B cell (primary cell): ENCODE results near the gene MROH2A. TPM values are rescaled to one million over a fixed set of nuclear protein-coding genes. Genes with fewer than 3 reads are reported as not detected.

ENCODE experiments used
- ATAC-seq: fragments of 200-7000 bp; cut with Tn5 transposase; one replicate; pipeline ENCODE4 v1.10.0; 2021; ENCODE audit warnings: low read depth, mild to moderate bottlenecking, moderate number of reproducible peaks, moderate library complexity
- CTCF ChIA-PET: fragments of 350-600 bp; sonication (Branson Sonifier 250); formaldehyde crosslinking; loops from one replicate; lab custom pipeline; 2021; ENCODE audit warnings: antibody characterized with exemption, inconsistent platforms; lab: Charles Lee
- POLR2A ChIA-PET: fragments of 350-600 bp; sonication (Branson Sonifier 250); formaldehyde crosslinking; loops from one replicate; lab custom pipeline; 2021; ENCODE audit warnings: antibody characterized with exemption; lab: Charles Lee
- DNase-seq: peaks from one replicate; pipeline ENCODE4 v3.0.0; 2013
- H2AFZ ChIP-seq: 2 replicates; pipeline ENCODE4 v1.6.1; 2012; ENCODE audit warnings: mild to moderate bottlenecking, low read depth, low read length; ENCODE audit not compliant: insufficient read depth, poor library complexity, severe bottlenecking
- H3K27ac ChIP-seq, 2 donors: 1 replicate in 1 of 2; 2 replicates in 1 of 2; pipeline ENCODE4 v1.5.1; 2012 to 2013; ENCODE audit warnings: low read length in 2 of 2, mild to moderate bottlenecking in 2 of 2, moderate library complexity in 1 of 2
- H3K27me3 ChIP-seq, 4 experiments: fragments of 200-600 bp in 1 of 4; sonication (generic) in 1 of 4; replicated peaks in 1 of 4; 1 replicate in 2 of 4; 2 replicates in 2 of 4; pipeline versions ENCODE4 v1.6.1 to v1.7.0; 2013 to 2016; ENCODE audit warnings: low read length in 3 of 4, mild to moderate bottlenecking in 2 of 4, mixed read lengths in 1 of 4, moderate library complexity in 1 of 4; ENCODE audit not compliant: insufficient read depth in 4 of 4, control insufficient read depth in 3 of 4; ENCODE audit errors: control extremely low read depth in 1 of 4
- H3K36me3 ChIP-seq, 2 experiments: replicated peaks in 1 of 2; 1 replicate in 1 of 2; 2 replicates in 1 of 2; pipeline versions ENCODE4 v1.6.1 to v1.7.1; 2013; ENCODE audit warnings: low read length in 1 of 2; ENCODE audit not compliant: insufficient read depth in 2 of 2, control insufficient read depth in 1 of 2; ENCODE audit errors: control extremely low read depth in 1 of 2, extremely low read depth in 1 of 2
- H3K4me1 ChIP-seq, 2 donors: fragments of 200-600 bp in 1 of 2; sonication (generic) in 1 of 2; 1 replicate in 1 of 2; 2 replicates in 1 of 2; pipeline versions ENCODE4 v1.5.1 to v1.6.1; 2013 to 2017; ENCODE audit warnings: low read length in 2 of 2; ENCODE audit not compliant: control insufficient read depth in 2 of 2, insufficient read depth in 2 of 2
- H3K4me2 ChIP-seq: replicated peaks from 2 replicates; pipeline ENCODE3; 2012; ENCODE audit warnings: mild to moderate bottlenecking, low read depth, low read length; ENCODE audit not compliant: poor library complexity, severe bottlenecking
- H3K4me3 ChIP-seq, 5 experiments: fragments of 200-600 bp in 1 of 5; sonication (generic) in 1 of 5; 1 replicate in 3 of 5; 2 replicates in 2 of 5; pipeline versions ENCODE4 v1.5.1 to v1.7.0; 2011 to 2016; ENCODE audit warnings: low read length in 4 of 5, mild to moderate bottlenecking in 4 of 5, low read depth in 2 of 5, control low read depth in 1 of 5, moderate library complexity in 1 of 5; ENCODE audit not compliant: insufficient read depth in 1 of 5; ENCODE audit errors: control extremely low read depth in 1 of 5, extremely low read depth in 1 of 5
- H3K79me2 ChIP-seq: fragments of 200-600 bp; sonication (generic); one replicate; pipeline ENCODE4 v1.6.0; 2016; ENCODE audit warnings: low read length; ENCODE audit not compliant: control insufficient read depth, insufficient read depth
- H3K9ac ChIP-seq: fragments of 200-600 bp; sonication (generic); 2 replicates; pipeline ENCODE4 v1.6.1; 2017; ENCODE audit warnings: mild to moderate bottlenecking, low read length, moderate library complexity
- H3K9me3 ChIP-seq, 3 donors: one replicate each; pipeline versions ENCODE4 v1.6.1 to v1.7.1; 2013; ENCODE audit warnings: low read length in 2 of 3; ENCODE audit not compliant: control insufficient read depth in 2 of 3, insufficient read depth in 1 of 3; ENCODE audit errors: control extremely low read depth in 1 of 3
- H4K20me1 ChIP-seq: 2 replicates; pipeline ENCODE4 v1.6.0; 2012; ENCODE audit warnings: mild to moderate bottlenecking, low read length; ENCODE audit not compliant: insufficient read depth, control insufficient read depth, poor library complexity, severe bottlenecking
- H3K27ac Mint-ChIP-seq: one replicate; pipeline ENCODE4 v1.8.0; 2021; ENCODE audit warnings: mixed read lengths
- H3K27me3 Mint-ChIP-seq: one replicate; pipeline ENCODE4 v1.8.0; 2021; ENCODE audit warnings: mixed read lengths
- H3K4me1 Mint-ChIP-seq: one replicate; pipeline ENCODE4 v1.8.0; 2021; ENCODE audit warnings: mixed read lengths
- H3K4me3 Mint-ChIP-seq: one replicate; pipeline ENCODE4 v1.8.0; 2021; ENCODE audit warnings: mixed read lengths
- H3K9me3 Mint-ChIP-seq: one replicate; pipeline ENCODE4 v1.8.0; 2022; ENCODE audit warnings: mixed read lengths; ENCODE audit not compliant: insufficient read depth
- EZH2 ChIP-seq: IDR thresholded peaks from 2 replicates; pipeline ENCODE4 v1.6.1; 2012; ENCODE audit warnings: borderline replicate concordance, low read depth, mild to moderate bottlenecking, moderate library complexity, low read length; ENCODE audit not compliant: insufficient read depth, poor library complexity, severe bottlenecking
- whole genome bisulfite sequencing: methylation state at CpG from one replicate; pipeline ENCODE4 v1.1.5; 2013; ENCODE audit warnings: missing lambda C conversion rate; ENCODE audit not compliant: insufficient coverage; 5-methylcytosine and 5-hydroxymethylcytosine counted together
- intact Hi-C: fragments of 100-400 bp; cut with micrococcal nuclease; formaldehyde crosslinking; loops from one replicate; pipeline ENCODE4 v1.10.0; 2022
- polyA plus RNA-seq: library from polyadenylated mRNA; depleted of rRNA; stranded (reverse); fragments of >200 nt; gene quantifications from 2 replicates; pipeline ENCODE4 v1.2.3, GENCODE V29; 2012
- total RNA-seq, 2 donors: library from RNA; stranded (reverse); fragments of 120-200 nt in 1 of 2; gene quantifications; 1 replicate in 1 of 2; 2 replicates in 1 of 2; pipeline versions ENCODE4 v1.2.3 to v1.2.4, GENCODE V29; 2013 to 2022
- TF ChIP-seq, protein P1 (sequence below): fragments of 200-600 bp; IDR thresholded peaks from one replicate; pipeline ENCODE4 v1.8.0; 2022; ENCODE audit warnings: antibody characterized with exemption, mild to moderate bottlenecking

The MROH2A gene
- total and polyA plus RNA-seq, 2 donors (not counting 1 experiment from before 2014, with no cell fraction given) = not detected

DNA sequence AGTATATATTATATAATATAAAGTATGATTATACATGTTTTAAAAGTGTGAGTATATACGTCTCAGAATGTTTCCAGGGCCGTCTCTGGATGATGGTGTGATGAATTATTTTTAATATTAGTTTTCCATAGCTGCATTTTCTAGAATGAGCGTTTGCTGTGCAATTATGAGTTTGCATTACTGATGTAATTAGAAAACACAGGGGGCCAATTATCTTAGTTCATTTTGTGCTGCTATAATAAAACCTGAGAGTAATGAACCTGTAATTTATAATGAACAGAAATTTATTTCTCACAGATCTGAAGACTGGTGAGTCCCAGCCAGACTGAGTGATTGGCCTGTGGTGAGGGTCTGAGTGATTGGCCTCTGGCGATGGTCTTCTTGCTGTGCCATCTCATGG lies 80.2 kb downstream of the MROH2A start:
- peaks cover 3% of the 10 kb centered on the region for H3K27me3 Mint-ChIP-seq
- intact Hi-C loops = no loop called here
- H3K27me3 ChIP-seq = no peaks in the 10 kb centered on the region
- TF ChIP-seq, protein P1, sequence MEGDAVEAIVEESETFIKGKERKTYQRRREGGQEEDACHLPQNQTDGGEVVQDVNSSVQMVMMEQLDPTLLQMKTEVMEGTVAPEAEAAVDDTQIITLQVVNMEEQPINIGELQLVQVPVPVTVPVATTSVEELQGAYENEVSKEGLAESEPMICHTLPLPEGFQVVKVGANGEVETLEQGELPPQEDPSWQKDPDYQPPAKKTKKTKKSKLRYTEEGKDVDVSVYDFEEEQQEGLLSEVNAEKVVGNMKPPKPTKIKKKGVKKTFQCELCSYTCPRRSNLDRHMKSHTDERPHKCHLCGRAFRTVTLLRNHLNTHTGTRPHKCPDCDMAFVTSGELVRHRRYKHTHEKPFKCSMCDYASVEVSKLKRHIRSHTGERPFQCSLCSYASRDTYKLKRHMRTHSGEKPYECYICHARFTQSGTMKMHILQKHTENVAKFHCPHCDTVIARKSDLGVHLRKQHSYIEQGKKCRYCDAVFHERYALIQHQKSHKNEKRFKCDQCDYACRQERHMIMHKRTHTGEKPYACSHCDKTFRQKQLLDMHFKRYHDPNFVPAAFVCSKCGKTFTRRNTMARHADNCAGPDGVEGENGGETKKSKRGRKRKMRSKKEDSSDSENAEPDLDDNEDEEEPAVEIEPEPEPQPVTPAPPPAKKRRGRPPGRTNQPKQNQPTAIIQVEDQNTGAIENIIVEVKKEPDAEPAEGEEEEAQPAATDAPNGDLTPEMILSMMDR = no peak
- no peak for TF ChIP-seq EZH2
- no peak overlapping the region for H3K4me3 ChIP-seq
- no peak overlapping the region for H2AFZ ChIP-seq
- H3K4me1 Mint-ChIP-seq = peaks cover 17% of the 10 kb centered on the region
- WGBS = 100% methylated on average over 1 of the region's 4 CpGs
- peaks cover 0 to 1% (median 0%) of the 10 kb centered on the region in 3 donors for H3K9me3 ChIP-seq
- no peak overlapping the region for H3K27ac Mint-ChIP-seq
- ChIA-PET POLR2A (no interaction called here), CTCF (interaction anchor here (0.5 to 0.6 kb wide), 2 partner anchors 57 to 156 kb away, joined by 3 to 5 read pairs; no protein-coding TSS in a partner anchor)
- ATAC-seq (no peak), DNase-seq (no peak)
- H3K9me3 Mint-ChIP-seq = no peaks in the 10 kb centered on the region
- peaks cover 6 to 18% of the 10 kb centered on the region in 2 donors for H3K4me1 ChIP-seq
- H3K4me3 Mint-ChIP-seq = no peak overlapping the region
- no peaks in the 10 kb centered on the region for H4K20me1 ChIP-seq
- H3K27ac ChIP-seq = no peak overlapping the region
- H3K4me2 ChIP-seq = no peak overlapping the region
- no peak overlapping the region for H3K9ac ChIP-seq
- no peaks in the 10 kb centered on the region for H3K36me3 ChIP-seq
- H3K79me2 ChIP-seq = no peaks in the 10 kb centered on the region

DNA sequence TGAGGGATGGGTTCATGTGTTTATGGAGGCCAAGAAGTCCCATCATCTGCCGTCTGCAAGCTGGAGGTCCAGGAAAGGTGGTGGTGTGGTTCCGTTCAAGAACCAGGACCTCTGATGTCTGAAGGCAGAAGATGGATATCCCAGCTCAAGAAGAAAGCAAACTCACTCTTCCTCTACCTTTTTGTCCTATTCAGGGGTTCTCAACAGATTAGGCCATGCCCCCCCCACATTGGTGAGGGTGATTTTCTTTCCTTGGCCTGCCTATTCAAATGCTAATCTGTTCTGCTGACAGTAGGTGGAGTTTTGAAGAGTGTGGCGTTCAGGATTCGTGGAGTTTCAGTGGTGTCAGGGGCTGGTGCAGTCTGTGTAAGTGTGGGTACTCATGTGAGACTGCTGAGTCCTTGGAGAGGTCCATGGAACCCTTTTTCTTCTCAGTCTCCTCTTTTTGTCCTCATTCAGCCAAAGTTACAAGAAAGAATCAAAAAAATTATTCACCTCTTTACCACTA lies 84.2 kb downstream of the MROH2A start:
- DNase-seq (no peak), ATAC-seq (no peak)
- no peaks in the 10 kb centered on the region for H4K20me1 ChIP-seq
- CTCF ChIA-PET = no interaction called here
- intact Hi-C loops = loop anchor here (10.0 kb wide), 1 partner anchor 1182 kb away; no protein-coding TSS in a partner anchor
- Mint-ChIP-seq H3K27me3 (no peaks in the 10 kb centered on the region), H3K4me3 (no peak overlapping the region), H3K4me1 (peaks cover 6% of the 10 kb centered on the region), H3K9me3 (no peaks in the 10 kb centered on the region), H3K27ac (no peak overlapping the region)
- H3K27ac ChIP-seq = no peak overlapping the region
- TF ChIP-seq EZH2 = no peak
- TF ChIP-seq, protein P1 = no peak
- POLR2A ChIA-PET = no interaction called here
- H3K4me3 ChIP-seq = no peak overlapping the region
- H3K79me2 ChIP-seq = no peaks in the 10 kb centered on the region
- H2AFZ ChIP-seq = no peak overlapping the region
- H3K36me3 ChIP-seq = no peaks in the 10 kb centered on the region
- WGBS = no CpG with 5 or more reads among the region's 4 CpGs
- peaks cover 0 to 12% (median 0%) of the 10 kb centered on the region in 3 donors for H3K9me3 ChIP-seq
- no peak overlapping the region for H3K9ac ChIP-seq
- H3K4me2 ChIP-seq = no peak overlapping the region
- H3K4me1 ChIP-seq = peaks cover 0 to 5% of the 10 kb centered on the region in 2 donors
- H3K27me3 ChIP-seq = no peaks in the 10 kb centered on the region
